Caco-2 (cell line): ENCODE results near the gene GPR17. TPM values are rescaled to one million over a fixed set of nuclear protein-coding genes. Genes with fewer than 3 reads are reported as not detected.

ENCODE experiments used
- BruUV-seq: library from RNA; stranded (reverse); fragments of 400-500 nt; replicated peaks from 2 replicates; lab custom pipeline; 2021; lab: Mats Ljungman, UMichigan
- CTCF ChIA-PET: fragments of 300-600 bp; sonication (Branson Sonifier 250); formaldehyde crosslinking; loops from one replicate; lab custom pipeline; 2022; ENCODE audit warnings: antibody characterized with exemption; lab: Charles Lee
- POLR2A ChIA-PET: fragments of 300-600 bp; sonication (Branson Sonifier 250); formaldehyde crosslinking; loops from one replicate; lab custom pipeline; 2022; ENCODE audit warnings: antibody characterized with exemption; lab: Charles Lee
- DNase-seq, 2 experiments: peaks; one replicate each; pipeline versions ENCODE4 v3.0.0 to v3.0.0-alpha.2; 2020 to 2022
- H3K27me3 ChIP-seq: replicated peaks from 2 replicates; pipeline ENCODE4 v1.6.0; 2011; ENCODE audit warnings: low read length; ENCODE audit not compliant: control insufficient read depth, insufficient read depth
- H3K36me3 ChIP-seq: 2 replicates; pipeline ENCODE4 v1.5.1; 2011; ENCODE audit warnings: low read length; ENCODE audit not compliant: control insufficient read depth, insufficient read depth
- H3K4me1 ChIP-seq: fragments of 250-450 bp; sonication (Bioruptor Pico); 2 replicates; pipeline ENCODE4 v1.5.1; 2020; ENCODE audit warnings: mild to moderate bottlenecking
- H3K4me3 ChIP-seq: 2 replicates; pipeline ENCODE4 v1.5.1; 2011; ENCODE audit warnings: low read depth, mild to moderate bottlenecking, control low read depth, low read length
- H3K9me3 ChIP-seq: fragments of 250-450 bp; sonication (Bioruptor Pico); 2 replicates; pipeline ENCODE4 v1.5.1; 2020; ENCODE audit warnings: mild to moderate bottlenecking, moderate library complexity
- H3K27ac Mint-ChIP-seq: one replicate; pipeline ENCODE4 v1.8.0; 2022; ENCODE audit warnings: mixed read lengths; ENCODE audit not compliant: unreplicated experiment
- H3K27me3 Mint-ChIP-seq: one replicate; pipeline ENCODE4 v1.8.0; 2022; ENCODE audit warnings: mixed read lengths; ENCODE audit not compliant: insufficient read depth, unreplicated experiment
- H3K36me3 Mint-ChIP-seq: one replicate; pipeline ENCODE4 v1.8.0; 2022; ENCODE audit warnings: mild to moderate bottlenecking, mixed read lengths; ENCODE audit not compliant: insufficient read depth, unreplicated experiment
- H3K4me1 Mint-ChIP-seq: one replicate; pipeline ENCODE4 v1.8.0; 2022; ENCODE audit warnings: low read depth, mixed read lengths; ENCODE audit not compliant: unreplicated experiment
- H3K4me3 Mint-ChIP-seq: one replicate; pipeline ENCODE4 v1.8.0; 2022; ENCODE audit warnings: mild to moderate bottlenecking, moderate library complexity, mixed read lengths; ENCODE audit not compliant: unreplicated experiment
- H3K9me3 Mint-ChIP-seq: one replicate; pipeline ENCODE4 v1.8.0; 2022; ENCODE audit warnings: mixed read lengths; ENCODE audit not compliant: unreplicated experiment
- intact Hi-C: fragments of 100-400 bp; cut with micrococcal nuclease; formaldehyde crosslinking; loops from one replicate; pipeline ENCODE4 v1.10.0; 2022; ENCODE audit not compliant: unreplicated experiment
- total RNA-seq: library from RNA; stranded (reverse); gene quantifications from 2 replicates; pipeline ENCODE4 v1.2.3, GENCODE V29; 2022
- TF ChIP-seq, protein P1 (sequence below), 2 experiments: fragments of 200-600 bp in 1 of 2; IDR thresholded peaks; 1 replicate in 1 of 2; 2 replicates in 1 of 2; pipeline versions ENCODE4 v1.5.1 to v1.8.0; 2011 to 2022; ENCODE audit warnings: antibody characterized with exemption in 1 of 2, control low read depth in 1 of 2, inconsistent platforms in 1 of 2, low read depth in 1 of 2, low read length in 1 of 2, mild to moderate bottlenecking in 1 of 2, moderate library complexity in 1 of 2; ENCODE audit not compliant: insufficient read depth in 1 of 2, severe bottlenecking in 1 of 2, unreplicated experiment in 1 of 2

The GPR17 gene
- total RNA-seq, 1 experiment from 2014 or later, result not detected

- H3K9me3 ChIP-seq, result 0 out of 2 replicates have a peak, but pooled peaks cover 2% of the 10 kb centered on the region
- ChIA-PET POLR2A (no interaction called here), CTCF (interaction anchor here (0.6 to 1.1 kb wide), 2 partner anchors 15 to 16 kb away, joined by 3 read pairs; no protein-coding TSS in a partner anchor)
- Mint-ChIP-seq H3K4me1 (no peaks in the 10 kb centered on the region), H3K4me3 (no peak overlapping the region), H3K27me3 (no peaks in the 10 kb centered on the region), H3K9me3 (peaks cover 6% of the 10 kb centered on the region), H3K36me3 (peaks cover 5% of the 10 kb centered on the region), H3K27ac (no peak overlapping the region)
- no peaks in the 10 kb centered on the region for H3K36me3 ChIP-seq
- H3K27me3 ChIP-seq, result no peaks in the 10 kb centered on the region
- H3K4me1 ChIP-seq, result no peaks in the 10 kb centered on the region
- H3K4me3 ChIP-seq, result no peak overlapping the region
- TF ChIP-seq, protein P1, sequence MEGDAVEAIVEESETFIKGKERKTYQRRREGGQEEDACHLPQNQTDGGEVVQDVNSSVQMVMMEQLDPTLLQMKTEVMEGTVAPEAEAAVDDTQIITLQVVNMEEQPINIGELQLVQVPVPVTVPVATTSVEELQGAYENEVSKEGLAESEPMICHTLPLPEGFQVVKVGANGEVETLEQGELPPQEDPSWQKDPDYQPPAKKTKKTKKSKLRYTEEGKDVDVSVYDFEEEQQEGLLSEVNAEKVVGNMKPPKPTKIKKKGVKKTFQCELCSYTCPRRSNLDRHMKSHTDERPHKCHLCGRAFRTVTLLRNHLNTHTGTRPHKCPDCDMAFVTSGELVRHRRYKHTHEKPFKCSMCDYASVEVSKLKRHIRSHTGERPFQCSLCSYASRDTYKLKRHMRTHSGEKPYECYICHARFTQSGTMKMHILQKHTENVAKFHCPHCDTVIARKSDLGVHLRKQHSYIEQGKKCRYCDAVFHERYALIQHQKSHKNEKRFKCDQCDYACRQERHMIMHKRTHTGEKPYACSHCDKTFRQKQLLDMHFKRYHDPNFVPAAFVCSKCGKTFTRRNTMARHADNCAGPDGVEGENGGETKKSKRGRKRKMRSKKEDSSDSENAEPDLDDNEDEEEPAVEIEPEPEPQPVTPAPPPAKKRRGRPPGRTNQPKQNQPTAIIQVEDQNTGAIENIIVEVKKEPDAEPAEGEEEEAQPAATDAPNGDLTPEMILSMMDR (IDR thresholded peaks at IDR 0.05; ENCODE audit: insufficient read depth in 1 of 2, low read depth in 1 of 2, low read length in 1 of 2, severe bottlenecking in 1 of 2, unreplicated experiment in 1 of 2), result no peak
- DNase-seq, result peak in 1 of 2 experiments; percentile 17
- BruUV-seq, result no TSS peak
- intact Hi-C loops, result no loop called here
Measured at GRCh38 chr2:127606625-127607398, 39.1 kb upstream of the GPR17 start.

DNA sequence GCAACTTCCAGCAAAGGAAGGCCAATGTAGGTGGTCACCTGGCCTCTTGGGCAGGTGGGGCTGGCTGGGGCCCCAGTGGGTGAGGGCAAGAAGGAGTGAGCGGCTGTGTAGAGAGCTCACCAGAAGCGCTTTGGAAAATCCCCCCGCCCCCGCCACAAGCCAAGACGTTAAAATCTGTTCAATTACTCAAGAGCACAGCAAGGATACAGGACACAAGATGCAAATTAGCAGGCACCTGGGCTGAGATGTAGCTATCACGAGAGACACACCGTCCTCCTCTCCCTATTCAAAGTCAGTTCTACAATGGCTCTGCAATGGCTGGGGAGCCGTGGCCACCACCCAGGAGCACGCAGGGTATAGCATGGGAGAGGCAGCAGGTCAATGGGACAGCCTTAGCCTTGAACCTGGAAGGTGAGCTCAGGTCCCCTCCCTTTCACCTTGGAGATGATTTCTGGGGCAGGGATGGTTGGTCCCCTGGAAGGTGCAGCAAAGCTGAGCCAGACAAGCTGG is 38.5 kb upstream of the GPR17 start:
- ChIA-PET CTCF (interaction anchor here (0.6 kb wide), 1 partner anchor 16 kb away, joined by 3 read pairs; no protein-coding TSS in a partner anchor), POLR2A (no interaction called here)
- no peaks in the 10 kb centered on the region for H3K27me3 Mint-ChIP-seq
- Histone ChIP-seq H3K9me3 (no peaks in the 10 kb centered on the region; the same call in 1 of the 2 replicates), H3K4me1 (no peaks in the 10 kb centered on the region), H3K4me3 (no peak overlapping the region), H3K36me3 (no peaks in the 10 kb centered on the region), H3K27me3 (no peaks in the 10 kb centered on the region)
- peak in 1 of 2 experiments; percentile 16 for DNase-seq
- H3K9me3 Mint-ChIP-seq, result no peaks in the 10 kb centered on the region
- no peaks in the 10 kb centered on the region for H3K4me1 Mint-ChIP-seq
- TF ChIP-seq, protein P1 (IDR thresholded peaks at IDR 0.05; ENCODE audit: insufficient read depth in 1 of 2, low read depth in 1 of 2, low read length in 1 of 2, severe bottlenecking in 1 of 2, unreplicated experiment in 1 of 2), result no peak
- H3K4me3 Mint-ChIP-seq, result no peak overlapping the region
- no TSS peak for BruUV-seq
- intact Hi-C loops, result no loop called here
- H3K27ac Mint-ChIP-seq, result no peak overlapping the region
- peaks cover 5% of the 10 kb centered on the region for H3K36me3 Mint-ChIP-seq

- BruUV-seq, result no TSS peak
- Mint-ChIP-seq H3K4me1 (no peaks in the 10 kb centered on the region), H3K27me3 (peaks cover 4% of the 10 kb centered on the region), H3K4me3 (no peak overlapping the region), H3K27ac (no peak overlapping the region), H3K36me3 (peaks cover 5% of the 10 kb centered on the region), H3K9me3 (peaks cover 7% of the 10 kb centered on the region)
- peak in 1 of 2 experiments; percentile 22 for DNase-seq
- Histone ChIP-seq H3K4me1 (no peaks in the 10 kb centered on the region), H3K36me3 (no peaks in the 10 kb centered on the region), H3K9me3 (peaks cover 5% of the 10 kb centered on the region), H3K27me3 (no peaks in the 10 kb centered on the region), H3K4me3 (no peak overlapping the region)
- ChIA-PET POLR2A (no interaction called here), CTCF (no interaction called here)
- TF ChIP-seq, protein P1 (IDR thresholded peaks at IDR 0.05; ENCODE audit: insufficient read depth in 1 of 2, low read depth in 1 of 2, low read length in 1 of 2, severe bottlenecking in 1 of 2, unreplicated experiment in 1 of 2), result no peak
- intact Hi-C loops, result no loop called here
Measured at GRCh38 chr2:127608061-127609030, 37.6 kb upstream of the GPR17 start.
